LNCaP clone FGC (cell line): Measurements from ENCODE around the gene APOA1.

ENCODE experiments used
- DNase-seq: peaks from one replicate; pipeline ENCODE4 v3.0.0-alpha.2; 2011; ENCODE audit warnings: low read depth
- H3K4me3 ChIP-seq: 2 replicates; pipeline ENCODE4 v1.5.1; 2011; ENCODE audit warnings: mild to moderate bottlenecking, low read depth, low read length, control low read depth
- CTCF ChIP-seq: IDR thresholded peaks from 2 replicates; pipeline ENCODE4 v1.5.1; 2012; ENCODE audit warnings: mild to moderate bottlenecking; ENCODE audit not compliant: control insufficient read depth, insufficient read depth; ENCODE audit errors: extremely low read depth

APOA1 gene

GRCh38 chr11:116788975-116789374 lies 48.4 kb downstream of the APOA1 start:
- no peak overlapping the region for H3K4me3 ChIP-seq
- DNase-seq = no peak
- TF ChIP-seq CTCF = no peak

- no peak for TF ChIP-seq CTCF
- H3K4me3 ChIP-seq = peak overlapping the region; percentile 78
- no peak for DNase-seq
These were observed 48.9 kb downstream of the APOA1 start for GRCh38 chr11:116788534-116788933.

GRCh38 chr11:116787786-116788486 lies 49.5 kb downstream of the APOA1 start, which contains the start of gene ZPR1:
TSS of gene ZPR1 (minus strand) at chr11:116788023. CDS start at chr11:116787990, 33 bp downstream.
- no peak for DNase-seq
- H3K4me3 ChIP-seq = peak within 1 kb of the TSS; percentile 78
- TF ChIP-seq CTCF = no peak

- TF ChIP-seq CTCF = no peak
- peak overlapping the region; percentile 78 for H3K4me3 ChIP-seq
- no peak for DNase-seq
These were observed 50.0 kb downstream of the APOA1 start for GRCh38 chr11:116787436-116787785.

- no peak for TF ChIP-seq CTCF
- DNase-seq = no peak
- H3K4me3 ChIP-seq = peak overlapping the region; percentile 78
These were observed 50.5 kb downstream of the APOA1 start for GRCh38 chr11:116786966-116787365.

- DNase-seq = no peak
- H3K4me3 ChIP-seq = no peak overlapping the region; the same call in 1 of the 2 replicates
- no peak for TF ChIP-seq CTCF
These were observed 51.1 kb downstream of the APOA1 start for GRCh38 chr11:116786326-116786725.
